H1 (cell line): ENCODE results near the gene ZNF670. TPM values are rescaled to one million over a fixed set of nuclear protein-coding genes. Genes with fewer than 3 reads are reported as not detected.

Experiments
- CTCF ChIA-PET: fragments of 300-600 bp; sonication (Branson Sonifier 250); formaldehyde crosslinking; loops from one replicate; lab custom pipeline; 2021; ENCODE audit not compliant: partially characterized antibody; lab: Charles Lee
- POLR2A ChIA-PET: fragments of 300-600 bp; sonication (Branson Sonifier 250); formaldehyde crosslinking; loops from one replicate; lab custom pipeline; 2021; ENCODE audit warnings: inconsistent platforms; ENCODE audit not compliant: partially characterized antibody; lab: Charles Lee
- DNase-seq, 2 experiments: peaks; one replicate each; pipeline versions ENCODE4 v3.0.0 to v3.0.0-alpha.2; 2010 to 2022; ENCODE audit warnings: low spot score in 2 of 2, low read depth in 1 of 2, mixed read lengths in 1 of 2
- FAIRE-seq: peaks from 2 replicates; lab custom pipeline; 2011; peaks lifted over from hg19 to GRCh38; lab: Jason Lieb, UNC
- H2AFZ ChIP-seq: 2 replicates; pipeline ENCODE4 v1.8.1; 2012; ENCODE audit warnings: low read length, inconsistent platforms
- H2AK5ac ChIP-seq: 2 replicates; pipeline ENCODE4 v1.6.1; 2013; ENCODE audit warnings: low read depth, low read length
- H2BK120ac ChIP-seq: replicated peaks from 2 replicates; pipeline ENCODE3; 2013; ENCODE audit warnings: low read depth, low read length, inconsistent platforms
- H2BK12ac ChIP-seq: 2 replicates; pipeline ENCODE4 v1.6.1; 2013; ENCODE audit warnings: low read depth, low read length
- H2BK15ac ChIP-seq: 2 replicates; pipeline ENCODE4 v1.6.1; 2013; ENCODE audit warnings: low read length
- H2BK20ac ChIP-seq: 2 replicates; pipeline ENCODE4 v1.6.1; 2013; ENCODE audit warnings: low read length
- H2BK5ac ChIP-seq: 2 replicates; pipeline ENCODE4 v1.6.1; 2013; ENCODE audit warnings: low read depth, low read length
- H3K14ac ChIP-seq: 2 replicates; pipeline ENCODE4 v1.6.1; 2013; ENCODE audit warnings: inconsistent platforms; ENCODE audit not compliant: insufficient read length
- H3K18ac ChIP-seq: 2 replicates; pipeline ENCODE4 v1.6.1; 2013; ENCODE audit warnings: low read length; ENCODE audit errors: extremely low read depth
- H3K23ac ChIP-seq: 2 replicates; pipeline ENCODE4 v1.6.1; 2013; ENCODE audit warnings: inconsistent platforms; ENCODE audit not compliant: insufficient read length
- H3K23me2 ChIP-seq: 2 replicates; pipeline ENCODE4 v1.6.1; 2013; ENCODE audit warnings: low read depth, low read length
- H3K27ac ChIP-seq: 2 replicates; pipeline ENCODE4 v1.6.1; 2011; ENCODE audit warnings: low read depth, low read length, inconsistent platforms
- H3K27me3 ChIP-seq, 4 experiments: replicated peaks in 1 of 4; 1 replicate in 1 of 4; 2 replicates in 3 of 4; pipeline versions ENCODE4 v1.6.1 to v1.8.1; 2011 to 2013; ENCODE audit warnings: low read length in 3 of 4, mild to moderate bottlenecking in 3 of 4, inconsistent platforms in 2 of 4, mixed read lengths in 2 of 4, moderate library complexity in 1 of 4; ENCODE audit not compliant: control insufficient read depth in 3 of 4, insufficient read depth in 3 of 4; ENCODE audit errors: extremely low read depth in 1 of 4
- H3K36me3 ChIP-seq, 4 experiments: 2 replicates each; pipeline versions ENCODE4 v1.6.1 to v1.8.1; 2011 to 2013; ENCODE audit warnings: mild to moderate bottlenecking in 4 of 4, low read length in 3 of 4, moderate library complexity in 2 of 4, control low read depth in 1 of 4, inconsistent platforms in 1 of 4; ENCODE audit not compliant: insufficient read depth in 4 of 4, control insufficient read depth in 2 of 4
- H3K4ac ChIP-seq: replicated peaks from 2 replicates; pipeline ENCODE3; 2013; ENCODE audit warnings: low read length, low read depth, mixed read lengths, inconsistent platforms; ENCODE audit not compliant: insufficient read length
- H3K4me1 ChIP-seq, 4 experiments: replicated peaks in 1 of 4; 1 replicate in 1 of 4; 2 replicates in 3 of 4; pipeline versions ENCODE4 v1.6.1 to v1.8.1; 2011 to 2013; ENCODE audit warnings: low read length in 3 of 4, inconsistent platforms in 2 of 4, mixed read lengths in 1 of 4; ENCODE audit not compliant: insufficient read depth in 4 of 4, control insufficient read depth in 3 of 4
- H3K4me2 ChIP-seq, 2 experiments: 2 replicates each; pipeline versions ENCODE4 v1.6.1 to v1.8.1; 2011 to 2013; ENCODE audit warnings: low read depth in 2 of 2, low read length in 2 of 2, control low read depth in 1 of 2, inconsistent platforms in 1 of 2, mild to moderate bottlenecking in 1 of 2; ENCODE audit not compliant: insufficient read depth in 1 of 2
- H3K4me3 ChIP-seq, 4 experiments: fragments of 200-600, 300-600 bp in 1 of 4; sonication (generic), shearing (Covaris generic), sonication (Bioruptor Twin) in 1 of 4; 2 replicates each; pipeline versions ENCODE4 v1.5.1 to v1.8.1; 2011 to 2016; ENCODE audit warnings: low read length in 4 of 4, low read depth in 3 of 4, control low read depth in 2 of 4, inconsistent platforms in 2 of 4, mild to moderate bottlenecking in 2 of 4, mixed read lengths in 1 of 4, moderate library complexity in 1 of 4; ENCODE audit not compliant: insufficient read depth in 2 of 4; ENCODE audit errors: extremely low read depth in 1 of 4
- H3K56ac ChIP-seq: replicated peaks from 2 replicates; pipeline ENCODE3; 2013; ENCODE audit warnings: low read depth, mild to moderate bottlenecking, mixed read lengths, low read length, inconsistent platforms; ENCODE audit not compliant: insufficient read length
- H3K79me1 ChIP-seq: 2 replicates; pipeline ENCODE4 v1.6.1; 2013; ENCODE audit warnings: low read depth, low read length, control low read depth
- H3K79me2 ChIP-seq, 2 experiments: 2 replicates each; pipeline versions ENCODE4 v1.6.1 to v1.8.1; 2012 to 2013; ENCODE audit warnings: low read length in 2 of 2, mild to moderate bottlenecking in 2 of 2, inconsistent platforms in 1 of 2; ENCODE audit not compliant: insufficient read depth in 2 of 2, control insufficient read depth in 1 of 2
- H3K9ac ChIP-seq, 4 experiments: replicated peaks in 1 of 4; 1 replicate in 1 of 4; 2 replicates in 3 of 4; pipeline versions ENCODE4 v1.6.1 to v1.8.1; 2011 to 2013; ENCODE audit warnings: low read depth in 3 of 4, low read length in 3 of 4, control low read depth in 2 of 4, mild to moderate bottlenecking in 2 of 4, moderate library complexity in 2 of 4, inconsistent platforms in 1 of 4; ENCODE audit errors: extremely low read depth in 1 of 4
- H3K9me3 ChIP-seq, 2 experiments: 2 replicates each; pipeline versions ENCODE4 v1.6.1 to v1.8.1; 2012 to 2013; ENCODE audit warnings: mild to moderate bottlenecking in 2 of 2, moderate library complexity in 2 of 2, control low read depth in 1 of 2, inconsistent platforms in 1 of 2, low read depth in 1 of 2, low read length in 1 of 2, mixed read lengths in 1 of 2; ENCODE audit not compliant: insufficient read depth in 2 of 2
- H4K20me1 ChIP-seq, 2 experiments: replicated peaks in 1 of 2; 2 replicates each; pipeline versions ENCODE3 to v1.8.1; 2011 to 2013; ENCODE audit warnings: inconsistent platforms in 2 of 2, low read length in 2 of 2, mild to moderate bottlenecking in 1 of 2; ENCODE audit not compliant: insufficient read depth in 2 of 2, control insufficient read depth in 1 of 2
- H4K5ac ChIP-seq: 2 replicates; pipeline ENCODE4 v1.6.1; 2013; ENCODE audit warnings: low read length, low read depth, mixed read lengths, inconsistent platforms; ENCODE audit not compliant: insufficient read length
- H4K8ac ChIP-seq: 2 replicates; pipeline ENCODE4 v1.8.0; 2013; ENCODE audit warnings: mild to moderate bottlenecking, moderate library complexity, low read length, inconsistent platforms; ENCODE audit not compliant: insufficient read depth; ENCODE audit errors: extremely low read depth
- H4K91ac ChIP-seq: replicated peaks from 2 replicates; pipeline ENCODE3; 2013; ENCODE audit warnings: low read length, mixed read lengths, inconsistent platforms; ENCODE audit not compliant: insufficient read length
- CBX5 ChIP-seq: fragments of 300-800, 300-1000 bp; sonication (generic); IDR thresholded peaks from 2 replicates; pipeline ENCODE4 v1.7.1; 2016; ENCODE audit warnings: antibody characterized with exemption, low read length, low read depth
- CBX8 ChIP-seq: fragments of 300-800, 300-1000 bp; sonication (generic); IDR thresholded peaks from 2 replicates; pipeline ENCODE4 v1.7.1; 2016; ENCODE audit warnings: low read depth, low read length, borderline replicate concordance
- CHD2 ChIP-seq: IDR thresholded peaks from 2 replicates; pipeline ENCODE4 v1.6.1; 2012; ENCODE audit warnings: low read length, improper control_type of control experiment
- CREB1 ChIP-seq: IDR thresholded peaks from 2 replicates; pipeline ENCODE4 v1.6.1; 2012; ENCODE audit warnings: inconsistent platforms
- EGR1 ChIP-seq: IDR thresholded peaks from 2 replicates; pipeline ENCODE4 v1.6.1; 2011; ENCODE audit warnings: low read depth, low read length, borderline replicate concordance
- EP300 ChIP-seq, 2 experiments: IDR thresholded peaks; 1 replicate in 1 of 2; 2 replicates in 1 of 2; pipeline ENCODE4 v1.6.1; 2011 to 2012; ENCODE audit warnings: low read depth in 2 of 2, low read length in 2 of 2, mild to moderate bottlenecking in 2 of 2, borderline replicate concordance in 1 of 2, inconsistent platforms in 1 of 2, moderate library complexity in 1 of 2
- FOSL1 ChIP-seq: IDR thresholded peaks from 2 replicates; pipeline ENCODE4 v1.6.1; 2011; ENCODE audit warnings: mild to moderate bottlenecking, low read depth, low read length, moderate library complexity; ENCODE audit not compliant: insufficient read depth
- GTF2F1 ChIP-seq: IDR thresholded peaks from 2 replicates; pipeline ENCODE4 v1.6.1; 2012; ENCODE audit warnings: low read depth, low read length, improper control_type of control experiment, borderline replicate concordance
- PHF8 ChIP-seq: fragments of 200-600 bp; sonication (generic); conservative IDR thresholded peaks from 2 replicates; pipeline ENCODE4 v1.7.1; 2012; ENCODE audit warnings: low read depth, mild to moderate bottlenecking, inconsistent platforms, low read length, moderate library complexity
- RBBP5 ChIP-seq: IDR thresholded peaks from 2 replicates; pipeline ENCODE4 v1.7.1; 2012; ENCODE audit warnings: low read depth, mild to moderate bottlenecking, inconsistent platforms, low read length, moderate library complexity, borderline replicate concordance
- SIX5 ChIP-seq: IDR thresholded peaks from 2 replicates; pipeline ENCODE4 v1.6.1; 2011; ENCODE audit warnings: mild to moderate bottlenecking, low read depth, low read length
- TAF7 ChIP-seq: optimal IDR thresholded peaks from 2 replicates; pipeline ENCODE3; 2011; ENCODE audit warnings: low read depth, mild to moderate bottlenecking, inconsistent platforms, low read length, moderate library complexity, borderline replicate concordance
- WGBS, 2 experiments: shearing (Covaris generic) in 1 of 2; methylation state at CpG; one replicate each; pipeline versions ENCODE4 v1.1.6 to v1.1.7; 2013 to 2015; ENCODE audit warnings: low lambda C conversion rate in 2 of 2, mixed read lengths in 2 of 2, inconsistent platforms in 1 of 2, low coverage in 1 of 2, missing lambda C conversion rate in 1 of 2; ENCODE audit not compliant: insufficient replicate concordance in 2 of 2, insufficient coverage in 1 of 2, insufficient read length in 1 of 2; ENCODE audit errors: extremely low coverage in 1 of 2, missing lambda C conversion rate in 1 of 2; 5-methylcytosine and 5-hydroxymethylcytosine counted together
- polyA plus RNA-seq, 7 experiments: library from polyadenylated mRNA; depleted of rRNA in 3 of 7; stranded (reverse) in 5 of 7; unstranded in 2 of 7; fragments of >200 nt in 5 of 7; fragments of 200-250 nt in 2 of 7; gene quantifications; 1 replicate in 5 of 7; 2 replicates in 1 of 7; 4 replicates in 1 of 7; pipeline versions ENCODE4 v1.2.1 to v1.2.3, GENCODE V29; 2011 to 2013; ENCODE audit warnings: missing spikeins in 2 of 7, mixed read lengths in 2 of 7
- total RNA-seq: library from RNA; stranded (reverse); fragmentation: NEBNext Ultra II Directional; extraction: Animal tissue kit (Norgen Biotek cat#: 25700); gene quantifications from 2 replicates; pipeline ENCODE4 v1.2.1, GENCODE V29; 2021
- TF ChIP-seq, protein P1 (sequence below): IDR thresholded peaks from 2 replicates; pipeline ENCODE4 v1.6.1; 2012; ENCODE audit warnings: low read length, inconsistent platforms

The ZNF670 gene
- total and polyA plus RNA-seq, 2 of the 8 experiments (the other 6 are each of a cell fraction or from before 2014, with no cell fraction given) = 2.8 to 15.4 TPM

- Histone ChIP-seq H2AFZ (no peak overlapping the region), H2BK12ac (no peak overlapping the region), H3K18ac (no peak overlapping the region), H3K4me3 (no peak overlapping the region), H3K27ac (no peak overlapping the region), H3K56ac (no peak overlapping the region), H3K4ac (no peak overlapping the region), H3K14ac (no peak overlapping the region), H4K8ac (no peak overlapping the region), H2BK20ac (no peak overlapping the region), H3K79me1 (no peaks in the 10 kb centered on the region), H2BK15ac (no peak overlapping the region), H2AK5ac (no peak overlapping the region), H3K36me3 (no peaks in the 10 kb centered on the region), H2BK120ac (no peak overlapping the region), H3K23me2 (peaks cover 16% of the 10 kb centered on the region; the same call in 1 of the 2 replicates), H3K9ac (no peak overlapping the region), H4K5ac (no peak overlapping the region), H2BK5ac (no peak overlapping the region), H3K9me3 (no peaks in the 10 kb centered on the region), H4K91ac (no peak overlapping the region), H4K20me1 (peaks cover 0 to 3% of the 10 kb centered on the region in 2 experiments), H3K79me2 (no peaks in the 10 kb centered on the region), H3K27me3 (peaks cover 2 to 25% (median 13%) of the 10 kb centered on the region in 4 experiments; a peak in 6 of 7 replicates), H3K23ac (no peak overlapping the region), H3K4me2 (no peak overlapping the region), H3K4me1 (peaks cover 0 to 4% (median 1%) of the 10 kb centered on the region in 4 experiments; a peak in 4 of 7 replicates)
- ChIA-PET CTCF (interaction anchor here (0.6 kb wide), 1 partner anchor 1198 kb away, joined by 5 read pairs; no protein-coding TSS in a partner anchor), POLR2A (no interaction called here)
- DNase-seq (no peak), FAIRE-seq (no peak)
- WGBS, 2 experiments = 92% methylated on average over 12 of the region's 12 CpGs; no CpG with 5 or more reads in 1 of the 2 experiments
- TF ChIP-seq PHF8 (no peak), TAF7 (no peak), FOSL1 (no peak), EP300 (IDR thresholded peaks at IDR 0.05; ENCODE audit: borderline replicate concordance in 1 of 2, low read depth in 2 of 2, low read length in 2 of 2) (no peak), CREB1 (no peak), RBBP5 (no peak), SIX5 (no peak), CBX5 (no peak), CBX8 (no peak), EGR1 (no peak), GTF2F1 (no peak), CHD2 (no peak)
- TF ChIP-seq, protein P1, sequence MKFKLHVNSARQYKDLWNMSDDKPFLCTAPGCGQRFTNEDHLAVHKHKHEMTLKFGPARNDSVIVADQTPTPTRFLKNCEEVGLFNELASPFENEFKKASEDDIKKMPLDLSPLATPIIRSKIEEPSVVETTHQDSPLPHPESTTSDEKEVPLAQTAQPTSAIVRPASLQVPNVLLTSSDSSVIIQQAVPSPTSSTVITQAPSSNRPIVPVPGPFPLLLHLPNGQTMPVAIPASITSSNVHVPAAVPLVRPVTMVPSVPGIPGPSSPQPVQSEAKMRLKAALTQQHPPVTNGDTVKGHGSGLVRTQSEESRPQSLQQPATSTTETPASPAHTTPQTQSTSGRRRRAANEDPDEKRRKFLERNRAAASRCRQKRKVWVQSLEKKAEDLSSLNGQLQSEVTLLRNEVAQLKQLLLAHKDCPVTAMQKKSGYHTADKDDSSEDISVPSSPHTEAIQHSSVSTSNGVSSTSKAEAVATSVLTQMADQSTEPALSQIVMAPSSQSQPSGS = no peak
Observed at GRCh38 chr1:247115545-247115944, 36.9 kb upstream of the ZNF670 start.
